A673 (cell line): ENCODE results near the gene PLXDC2. TPM values are rescaled to one million over a fixed set of nuclear protein-coding genes. Genes with fewer than 3 reads are reported as not detected.

Source experiments
- BruUV-seq: library from RNA; stranded (reverse); fragments of 400-500 nt; replicated peaks from 2 replicates; lab custom pipeline; 2021; lab: Mats Ljungman, UMichigan
- CTCF ChIA-PET: fragments of 300-600 bp; sonication (Branson Sonifier 250); formaldehyde crosslinking; loops from one replicate; lab custom pipeline; 2022; ENCODE audit warnings: antibody characterized with exemption; lab: Charles Lee
- POLR2A ChIA-PET: fragments of 300-600 bp; sonication (Branson Sonifier 250); formaldehyde crosslinking; loops from one replicate; lab custom pipeline; 2022; ENCODE audit warnings: antibody characterized with exemption; ENCODE audit not compliant: low non-redundant PET; lab: Charles Lee
- DNase-seq: peaks from one replicate; pipeline ENCODE4 v3.0.0-alpha.2; 2015; ENCODE audit warnings: low spot score
- H3K27ac ChIP-seq: fragments of 200-600 bp; sonication (generic); 2 replicates; pipeline ENCODE4 v1.5.1; 2016; ENCODE audit warnings: mixed run types, low read depth, mild to moderate bottlenecking, mixed read lengths, antibody characterized with exemption, low read length; ENCODE audit not compliant: poor library complexity, severe bottlenecking
- H3K27me3 ChIP-seq: fragments of 200-600 bp; sonication (generic); replicated peaks from 2 replicates; pipeline ENCODE4 v1.6.1; 2017; ENCODE audit warnings: mixed run types, low read depth, mild to moderate bottlenecking, mixed read lengths, antibody characterized with exemption, low read length; ENCODE audit not compliant: insufficient read depth, poor library complexity
- H3K36me3 ChIP-seq: fragments of 200-600 bp; sonication (generic); 2 replicates; pipeline ENCODE4 v1.6.1; 2016; ENCODE audit warnings: mixed run types, mild to moderate bottlenecking, mixed read lengths, antibody characterized with exemption, low read length; ENCODE audit not compliant: insufficient read depth, poor library complexity, severe bottlenecking
- H3K4me1 ChIP-seq: fragments of 200-600 bp; sonication (generic); 2 replicates; pipeline ENCODE4 v1.6.1; 2017; ENCODE audit warnings: mixed run types, mild to moderate bottlenecking, mixed read lengths, antibody characterized with exemption, low read length; ENCODE audit not compliant: insufficient read depth, poor library complexity, severe bottlenecking
- H3K4me3 ChIP-seq: fragments of 200-600 bp; sonication (generic); 2 replicates; pipeline ENCODE4 v1.5.1; 2016; ENCODE audit warnings: low read depth, mixed run types, mild to moderate bottlenecking, mixed read lengths, low read length; ENCODE audit not compliant: poor library complexity, severe bottlenecking
- H3K9me3 ChIP-seq: fragments of 200-600 bp; sonication (generic); 2 replicates; pipeline ENCODE4 v1.6.1; 2016; ENCODE audit warnings: mixed run types, low read depth, mild to moderate bottlenecking, mixed read lengths, antibody characterized with exemption, low read length; ENCODE audit not compliant: poor library complexity, severe bottlenecking
- EZH2 ChIP-seq: fragments of 200-600 bp; sonication (generic); IDR thresholded peaks from 2 replicates; pipeline ENCODE4 v1.6.1; 2017; ENCODE audit warnings: borderline replicate concordance, low read depth, mild to moderate bottlenecking, mixed read lengths, antibody characterized with exemption, low read length; ENCODE audit not compliant: poor library complexity, severe bottlenecking
- intact Hi-C: fragments of 100-400 bp; cut with micrococcal nuclease; formaldehyde crosslinking; loops from one replicate; pipeline ENCODE4 v1.10.0; 2022; ENCODE audit not compliant: unreplicated experiment
- total RNA-seq: library from RNA; stranded (reverse); gene quantifications from 2 replicates; pipeline ENCODE4 v1.2.3, GENCODE V29; 2021
- TF ChIP-seq, protein P1 (sequence below): fragments of 300-800, 200-600 bp; sonication (generic); conservative IDR thresholded peaks from 2 replicates; pipeline ENCODE4 v1.5.1; 2017; ENCODE audit warnings: low read depth, mild to moderate bottlenecking, antibody characterized with exemption, low read length, moderate library complexity, mixed read lengths

Gene PLXDC2
- total RNA-seq, 1 experiment from 2014 or later = 74.8 TPM

DNA sequence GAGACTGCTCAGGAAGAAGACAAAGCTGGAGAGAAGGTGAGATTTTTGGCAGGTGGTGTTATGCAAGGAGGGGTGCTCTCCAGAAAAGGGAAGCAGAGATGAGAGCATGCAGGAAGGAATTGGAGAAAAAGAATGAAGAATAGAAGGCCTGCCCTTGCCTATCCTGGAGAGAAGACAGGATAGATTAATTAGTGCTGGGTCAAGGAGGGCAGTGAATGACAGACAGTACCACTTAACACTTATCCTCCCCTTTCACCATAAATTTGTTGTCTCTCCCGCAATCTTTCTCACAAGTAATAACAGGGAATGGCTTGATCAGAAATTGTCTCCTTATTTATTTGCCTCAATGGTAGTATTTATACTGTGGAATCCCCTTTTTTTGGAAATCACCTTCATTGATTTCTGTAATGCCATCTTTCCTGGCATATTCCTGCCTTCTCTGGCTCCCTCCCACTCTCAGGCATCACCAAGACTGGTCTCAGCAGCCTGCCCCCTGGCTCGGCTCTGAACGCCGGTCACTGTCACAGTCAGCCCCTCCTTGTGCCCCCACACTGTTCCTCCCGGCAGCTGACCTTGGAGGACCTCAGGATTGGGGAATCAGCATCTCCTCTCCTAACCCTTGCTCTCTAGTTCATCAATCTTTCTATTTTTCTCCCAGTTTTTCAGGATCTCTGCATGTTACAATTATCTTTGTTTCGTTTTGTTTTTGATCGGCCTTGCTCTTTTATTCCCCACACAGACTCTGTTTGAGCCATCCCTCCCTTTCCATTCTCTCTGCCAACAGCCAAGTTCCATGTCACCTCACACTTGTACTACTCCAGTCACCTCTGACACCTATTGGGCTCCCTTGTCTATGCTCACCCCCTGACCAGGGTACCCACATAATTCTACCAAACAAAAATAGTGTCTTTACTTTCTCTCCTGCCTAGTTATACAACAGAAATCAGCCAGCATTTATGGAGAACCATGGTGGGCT, 294.2 kb downstream of the PLXDC2 start:
- no peaks in the 10 kb centered on the region for H3K9me3 ChIP-seq
- ChIA-PET CTCF (no interaction called here), POLR2A (no interaction called here)
- no peaks in the 10 kb centered on the region for H3K27me3 ChIP-seq
- H3K4me3 ChIP-seq = no peak overlapping the region
- BruUV-seq = no TSS peak
- no peak overlapping the region for H3K27ac ChIP-seq
- TF ChIP-seq, protein P1, sequence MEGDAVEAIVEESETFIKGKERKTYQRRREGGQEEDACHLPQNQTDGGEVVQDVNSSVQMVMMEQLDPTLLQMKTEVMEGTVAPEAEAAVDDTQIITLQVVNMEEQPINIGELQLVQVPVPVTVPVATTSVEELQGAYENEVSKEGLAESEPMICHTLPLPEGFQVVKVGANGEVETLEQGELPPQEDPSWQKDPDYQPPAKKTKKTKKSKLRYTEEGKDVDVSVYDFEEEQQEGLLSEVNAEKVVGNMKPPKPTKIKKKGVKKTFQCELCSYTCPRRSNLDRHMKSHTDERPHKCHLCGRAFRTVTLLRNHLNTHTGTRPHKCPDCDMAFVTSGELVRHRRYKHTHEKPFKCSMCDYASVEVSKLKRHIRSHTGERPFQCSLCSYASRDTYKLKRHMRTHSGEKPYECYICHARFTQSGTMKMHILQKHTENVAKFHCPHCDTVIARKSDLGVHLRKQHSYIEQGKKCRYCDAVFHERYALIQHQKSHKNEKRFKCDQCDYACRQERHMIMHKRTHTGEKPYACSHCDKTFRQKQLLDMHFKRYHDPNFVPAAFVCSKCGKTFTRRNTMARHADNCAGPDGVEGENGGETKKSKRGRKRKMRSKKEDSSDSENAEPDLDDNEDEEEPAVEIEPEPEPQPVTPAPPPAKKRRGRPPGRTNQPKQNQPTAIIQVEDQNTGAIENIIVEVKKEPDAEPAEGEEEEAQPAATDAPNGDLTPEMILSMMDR = no peak
- no peak for TF ChIP-seq EZH2
- H3K36me3 ChIP-seq = no peaks in the 10 kb centered on the region
- no peaks in the 10 kb centered on the region for H3K4me1 ChIP-seq
- DNase-seq = no peak
- intact Hi-C loops = no loop called here

DNA sequence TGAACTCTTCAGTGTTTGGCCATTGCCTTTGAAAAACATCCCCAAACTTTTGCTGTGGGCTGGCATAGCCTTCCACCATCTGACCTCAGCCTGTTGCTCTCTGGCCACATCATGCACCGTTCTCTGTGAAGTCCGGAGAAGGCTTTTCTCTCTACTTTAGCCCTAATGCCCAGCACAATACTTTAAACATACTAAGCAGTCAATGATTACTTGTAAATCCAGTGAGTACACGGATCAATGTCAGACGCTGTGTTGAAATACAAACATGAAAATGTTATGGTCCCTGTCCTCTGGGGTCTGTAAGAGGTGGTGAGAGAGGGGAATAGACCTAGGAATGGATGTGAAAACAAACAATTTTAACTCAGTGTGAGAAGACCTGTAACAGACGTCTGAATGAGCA, 297.9 kb downstream of the PLXDC2 start:
- TF ChIP-seq EZH2 = no peak
- Histone ChIP-seq H3K9me3 (no peaks in the 10 kb centered on the region), H3K27ac (no peak overlapping the region), H3K27me3 (no peaks in the 10 kb centered on the region), H3K4me1 (no peaks in the 10 kb centered on the region), H3K4me3 (no peak overlapping the region), H3K36me3 (no peaks in the 10 kb centered on the region)
- BruUV-seq = no TSS peak
- CTCF ChIA-PET = no interaction called here
- POLR2A ChIA-PET = no interaction called here
- DNase-seq = no peak
- intact Hi-C loops = no loop called here

DNA sequence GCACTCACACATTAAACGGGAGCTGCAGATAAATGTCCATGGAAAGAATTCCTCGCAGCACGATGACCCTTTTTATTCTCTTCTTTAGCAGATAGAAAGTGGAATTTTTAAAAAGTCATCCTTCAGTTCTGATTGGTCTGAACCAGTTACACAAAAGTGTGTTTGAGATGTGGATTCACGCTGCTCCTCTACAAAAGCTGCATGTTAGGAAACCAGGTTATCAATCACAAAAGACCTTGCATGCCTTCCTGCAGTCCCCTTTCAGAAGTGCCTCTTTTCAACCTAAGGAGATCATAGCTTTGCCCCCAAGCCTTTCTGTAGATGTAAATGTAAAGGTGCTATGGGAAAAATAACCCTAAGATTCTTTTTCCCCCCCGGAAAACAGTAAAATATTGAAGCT, 299.7 kb downstream of the PLXDC2 start:
- CTCF ChIA-PET = no interaction called here
- intact Hi-C loops = no loop called here
- no peaks in the 10 kb centered on the region for H3K36me3 ChIP-seq
- H3K27ac ChIP-seq = no peak overlapping the region
- DNase-seq = no peak
- POLR2A ChIA-PET = no interaction called here
- no peaks in the 10 kb centered on the region for H3K9me3 ChIP-seq
- H3K4me3 ChIP-seq = no peak overlapping the region
- no peaks in the 10 kb centered on the region for H3K27me3 ChIP-seq
- no peak for TF ChIP-seq EZH2
- TF ChIP-seq, protein P1 = no peak
- no peaks in the 10 kb centered on the region for H3K4me1 ChIP-seq
- BruUV-seq = no TSS peak

DNA sequence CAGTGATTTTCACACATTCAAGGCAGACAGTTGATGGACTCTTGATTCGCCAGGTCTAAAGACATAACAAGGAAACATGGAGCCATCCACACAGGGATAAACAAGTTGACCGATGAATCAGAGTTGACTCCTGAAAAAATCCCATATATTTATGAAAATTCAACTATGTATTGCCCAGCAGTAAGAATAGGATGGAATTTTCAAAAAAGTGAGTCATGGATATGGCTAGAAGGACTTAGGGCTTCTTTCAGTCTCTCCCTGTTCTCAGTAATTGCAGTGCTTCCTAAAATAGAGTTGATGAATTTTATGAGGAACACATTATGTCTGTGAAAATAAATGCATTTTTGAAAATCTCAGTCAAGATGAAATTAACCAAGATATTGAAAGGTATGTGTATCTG, 301.2 kb downstream of the PLXDC2 start:
- no peak for DNase-seq
- Histone ChIP-seq H3K4me3 (no peak overlapping the region), H3K4me1 (no peaks in the 10 kb centered on the region), H3K9me3 (no peaks in the 10 kb centered on the region), H3K27me3 (no peaks in the 10 kb centered on the region), H3K36me3 (no peaks in the 10 kb centered on the region), H3K27ac (no peak overlapping the region)
- POLR2A ChIA-PET = no interaction called here
- BruUV-seq = no TSS peak
- CTCF ChIA-PET = no interaction called here
- TF ChIP-seq, protein P1 = no peak
- TF ChIP-seq EZH2 = no peak
- intact Hi-C loops = no loop called here
